ENCODE measurements around the gene DNAJC21.
"Not testable (repeated sequence)": the region's sequence is repeated elsewhere in the genome, so short reads cannot be mapped to it uniquely, and the experiment has no call there.

The DNAJC21 gene

GRCh38 chr5:34929134-34929719 is at the start of gene DNAJC21:
DNAJC21 (plus strand) TSS chr5:34929559; CDS start chr5:34929820, 261 bp downstream.
- DNase-seq (ENCODE audit: low read depth): peak; percentile 95

GRCh38 chr5:34881246-34881645 is 48.1 kb upstream of the DNAJC21 start:
- no peak for DNase-seq (ENCODE audit: low read depth)

GRCh38 chr5:34886392-34887119 is 42.8 kb upstream of the DNAJC21 start:
- no peak for DNase-seq (ENCODE audit: low read depth)

GRCh38 chr5:34889394-34889793 is 40.0 kb upstream of the DNAJC21 start:
- no peak for DNase-seq (ENCODE audit: low read depth)

- no peak for DNase-seq (ENCODE audit: low read depth)
Observed at GRCh38 chr5:34891981-34892380, 37.4 kb upstream of the DNAJC21 start.

GRCh38 chr5:34892414-34892813 is 36.9 kb upstream of the DNAJC21 start:
- DNase-seq (ENCODE audit: low read depth): no peak

GRCh38 chr5:34894716-34895115 is 34.6 kb upstream of the DNAJC21 start:
- no peak for DNase-seq (ENCODE audit: low read depth)

- DNase-seq (ENCODE audit: low read depth): no peak
Observed at GRCh38 chr5:34895641-34896419, 33.5 kb upstream of the DNAJC21 start.

GRCh38 chr5:34897646-34898045 is 31.7 kb upstream of the DNAJC21 start:
- no peak for DNase-seq (ENCODE audit: low read depth)

GRCh38 chr5:34898258-34898895 is 31.0 kb upstream of the DNAJC21 start:
- peak; percentile 46 for DNase-seq (ENCODE audit: low read depth)

- no peak for DNase-seq (ENCODE audit: low read depth)
Observed at GRCh38 chr5:34899066-34899465, 30.3 kb upstream of the DNAJC21 start.

- DNase-seq (ENCODE audit: low read depth): no peak
Observed at GRCh38 chr5:34900652-34901051, 28.7 kb upstream of the DNAJC21 start.

GRCh38 chr5:34903260-34903659 is 26.1 kb upstream of the DNAJC21 start:
- no peak for DNase-seq (ENCODE audit: low read depth)

- no peak for DNase-seq (ENCODE audit: low read depth)
Observed at GRCh38 chr5:34905564-34905963, 23.8 kb upstream of the DNAJC21 start.

- no peak for DNase-seq (ENCODE audit: low read depth)
Observed at GRCh38 chr5:34913072-34913471, 16.3 kb upstream of the DNAJC21 start.

GRCh38 chr5:34914671-34915138 is 14.7 kb upstream of the DNAJC21 start:
- no peak for DNase-seq (ENCODE audit: low read depth)

GRCh38 chr5:34915139-34915855 is 14.1 kb upstream of the DNAJC21 start, which contains the start of the genes BRIX1 and RAD1:
BRIX1 (plus strand) TSS chr5:34915711; CDS start chr5:34915739, 28 bp downstream.
RAD1 (minus strand) TSS chr5:34915504; CDS start chr5:34914892, 612 bp downstream.
- DNase-seq (ENCODE audit: low read depth): peak; percentile 83

GRCh38 chr5:34915856-34916192 is 13.5 kb upstream of the DNAJC21 start:
- no peak for DNase-seq (ENCODE audit: low read depth)

GRCh38 chr5:34916518-34916917 is 12.8 kb upstream of the DNAJC21 start:
- no peak for DNase-seq (ENCODE audit: low read depth)

GRCh38 chr5:34918025-34918424 is 11.3 kb upstream of the DNAJC21 start:
- no peak for DNase-seq (ENCODE audit: low read depth)

GRCh38 chr5:34919077-34919476 is 10.3 kb upstream of the DNAJC21 start:
- no peak for DNase-seq (ENCODE audit: low read depth)

GRCh38 chr5:34923256-34923655 is 6.1 kb upstream of the DNAJC21 start:
- DNase-seq (ENCODE audit: low read depth): not testable (repeated sequence)

All from activated T-cell treated with anti-CD3 and anti-CD28 coated beads for 1 hour (primary cell).